AG10803 (cell line): ENCODE data around the gene SLAMF9.

ENCODE experiments used
- DNase-seq: peaks from one replicate; pipeline ENCODE4 v3.0.0; 2010; ENCODE audit warnings: low read depth
- H3K4me3 ChIP-seq: 2 replicates; pipeline ENCODE4 v1.5.1; 2011; ENCODE audit warnings: mild to moderate bottlenecking, low read length, control low read depth
- TF ChIP-seq, protein P1 (sequence below): conservative IDR thresholded peaks from 2 replicates; pipeline ENCODE4 v1.5.1; 2011; ENCODE audit warnings: mild to moderate bottlenecking, low read length, control low read depth, inconsistent platforms

SLAMF9 gene

DNA sequence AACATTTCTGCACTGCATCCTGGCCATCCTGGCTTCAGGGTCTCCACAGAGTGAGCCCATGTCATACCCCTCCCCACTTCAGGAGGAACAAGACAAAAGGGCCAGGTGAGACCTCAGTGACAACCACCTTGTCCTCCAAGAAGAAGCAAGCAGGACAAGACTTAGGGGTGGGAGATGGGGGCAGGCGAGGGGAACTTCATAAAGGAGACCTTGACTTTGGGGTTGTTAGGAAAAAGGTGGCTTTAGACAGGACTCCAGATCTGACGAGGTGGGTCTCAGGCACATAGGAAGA is 24.0 kb upstream of the SLAMF9 start:
- TF ChIP-seq, protein P1, sequence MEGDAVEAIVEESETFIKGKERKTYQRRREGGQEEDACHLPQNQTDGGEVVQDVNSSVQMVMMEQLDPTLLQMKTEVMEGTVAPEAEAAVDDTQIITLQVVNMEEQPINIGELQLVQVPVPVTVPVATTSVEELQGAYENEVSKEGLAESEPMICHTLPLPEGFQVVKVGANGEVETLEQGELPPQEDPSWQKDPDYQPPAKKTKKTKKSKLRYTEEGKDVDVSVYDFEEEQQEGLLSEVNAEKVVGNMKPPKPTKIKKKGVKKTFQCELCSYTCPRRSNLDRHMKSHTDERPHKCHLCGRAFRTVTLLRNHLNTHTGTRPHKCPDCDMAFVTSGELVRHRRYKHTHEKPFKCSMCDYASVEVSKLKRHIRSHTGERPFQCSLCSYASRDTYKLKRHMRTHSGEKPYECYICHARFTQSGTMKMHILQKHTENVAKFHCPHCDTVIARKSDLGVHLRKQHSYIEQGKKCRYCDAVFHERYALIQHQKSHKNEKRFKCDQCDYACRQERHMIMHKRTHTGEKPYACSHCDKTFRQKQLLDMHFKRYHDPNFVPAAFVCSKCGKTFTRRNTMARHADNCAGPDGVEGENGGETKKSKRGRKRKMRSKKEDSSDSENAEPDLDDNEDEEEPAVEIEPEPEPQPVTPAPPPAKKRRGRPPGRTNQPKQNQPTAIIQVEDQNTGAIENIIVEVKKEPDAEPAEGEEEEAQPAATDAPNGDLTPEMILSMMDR, result no peak
- no peak for DNase-seq
- no peak overlapping the region for H3K4me3 ChIP-seq

DNA sequence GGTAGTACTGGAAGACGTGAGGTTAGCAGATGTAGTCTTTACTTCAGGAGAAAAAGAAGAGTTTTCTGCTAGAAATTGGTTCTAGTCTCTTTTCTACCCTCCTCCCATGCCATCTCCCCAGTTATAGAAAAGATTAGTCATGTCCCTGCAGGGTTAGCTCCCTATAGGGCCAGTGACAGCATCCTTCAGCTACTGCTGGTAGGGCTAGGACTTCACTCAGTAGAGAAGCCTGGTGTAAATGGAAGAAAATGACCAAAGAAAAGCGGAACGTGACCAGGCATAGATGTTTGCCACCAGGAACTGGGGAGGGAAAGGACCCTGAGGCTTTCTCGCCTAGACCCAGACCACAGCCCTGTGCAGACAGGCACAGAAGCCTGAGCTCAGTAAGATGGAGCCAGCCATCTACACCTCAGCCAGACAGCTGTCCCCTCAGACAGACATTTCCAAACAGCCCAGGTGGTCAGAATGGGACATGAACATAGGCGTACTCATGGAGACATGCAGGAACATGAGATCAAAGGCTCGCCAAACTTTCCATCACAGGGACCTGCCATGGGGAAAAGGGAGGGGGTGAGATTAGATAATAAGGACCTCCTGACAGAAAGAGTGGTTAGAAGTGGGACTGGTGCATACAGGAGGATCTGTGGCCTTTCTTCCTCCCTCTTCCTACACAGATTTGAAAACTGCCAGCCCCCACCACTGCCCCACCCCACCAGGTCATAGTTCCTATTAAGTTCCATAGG is 23.5 kb upstream of the SLAMF9 start:
- no peak overlapping the region for H3K4me3 ChIP-seq
- TF ChIP-seq, protein P1, result no peak
- DNase-seq, result no peak

DNA sequence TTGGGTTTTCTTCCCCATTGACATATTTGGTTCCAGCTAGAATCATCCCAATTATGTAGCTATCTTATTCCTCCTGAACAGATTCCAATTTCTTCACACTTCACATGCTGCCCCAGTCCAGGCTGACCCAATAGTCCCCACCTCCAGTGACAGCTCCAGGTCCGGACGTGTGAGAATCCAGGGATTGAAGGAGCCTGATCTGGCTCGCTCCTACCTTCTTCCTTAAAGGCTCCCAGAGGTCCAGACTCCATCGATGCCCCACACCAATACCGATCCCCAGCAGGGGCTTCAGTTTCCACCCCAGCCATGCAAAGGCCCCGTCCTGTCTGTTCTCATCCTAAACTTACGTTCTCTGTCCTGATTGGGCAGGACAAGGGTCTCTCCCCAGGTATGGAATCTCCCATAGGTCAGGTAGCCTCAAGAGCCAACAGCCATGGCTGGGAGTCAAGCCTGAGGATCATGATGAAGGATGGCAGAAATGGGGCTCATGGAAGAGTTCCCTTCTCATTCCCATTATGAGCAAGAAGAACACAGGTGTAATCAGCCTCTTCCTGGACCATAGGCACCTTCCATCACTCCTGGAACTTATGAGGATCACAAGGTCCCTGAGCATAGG is 20.4 kb upstream of the SLAMF9 start:
- TF ChIP-seq, protein P1, result no peak
- H3K4me3 ChIP-seq, result no peak overlapping the region
- no peak for DNase-seq

DNA sequence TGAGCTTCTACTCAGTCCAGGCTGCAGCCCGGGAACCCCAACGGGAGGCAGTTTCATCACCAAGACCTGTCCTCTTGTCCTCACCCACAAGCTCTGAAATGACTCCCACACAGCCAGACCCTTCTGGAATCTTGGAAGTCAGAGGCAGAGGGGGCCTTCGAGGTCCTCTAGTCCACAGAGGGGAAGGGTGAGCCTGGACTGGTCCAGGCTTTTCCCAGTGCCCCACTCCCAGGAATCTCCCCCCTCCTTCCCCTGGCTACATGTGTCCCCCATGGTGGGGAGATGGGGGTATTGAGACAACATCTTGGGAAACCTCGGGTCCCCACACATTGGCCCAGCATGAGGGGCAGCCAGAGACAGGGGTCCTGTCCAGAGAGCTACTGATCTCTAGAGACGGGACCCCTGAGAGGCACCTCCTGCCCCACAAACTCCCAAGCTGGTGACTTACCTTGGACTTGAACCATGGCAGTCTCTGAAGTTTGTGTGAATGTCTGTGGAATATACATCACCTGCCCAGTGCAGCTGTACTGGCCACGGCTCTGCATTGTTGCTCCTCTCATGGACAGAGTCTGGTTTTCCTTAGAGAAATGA is 19.4 kb upstream of the SLAMF9 start:
- DNase-seq, result no peak
- no peak overlapping the region for H3K4me3 ChIP-seq
- TF ChIP-seq, protein P1, result no peak

DNA sequence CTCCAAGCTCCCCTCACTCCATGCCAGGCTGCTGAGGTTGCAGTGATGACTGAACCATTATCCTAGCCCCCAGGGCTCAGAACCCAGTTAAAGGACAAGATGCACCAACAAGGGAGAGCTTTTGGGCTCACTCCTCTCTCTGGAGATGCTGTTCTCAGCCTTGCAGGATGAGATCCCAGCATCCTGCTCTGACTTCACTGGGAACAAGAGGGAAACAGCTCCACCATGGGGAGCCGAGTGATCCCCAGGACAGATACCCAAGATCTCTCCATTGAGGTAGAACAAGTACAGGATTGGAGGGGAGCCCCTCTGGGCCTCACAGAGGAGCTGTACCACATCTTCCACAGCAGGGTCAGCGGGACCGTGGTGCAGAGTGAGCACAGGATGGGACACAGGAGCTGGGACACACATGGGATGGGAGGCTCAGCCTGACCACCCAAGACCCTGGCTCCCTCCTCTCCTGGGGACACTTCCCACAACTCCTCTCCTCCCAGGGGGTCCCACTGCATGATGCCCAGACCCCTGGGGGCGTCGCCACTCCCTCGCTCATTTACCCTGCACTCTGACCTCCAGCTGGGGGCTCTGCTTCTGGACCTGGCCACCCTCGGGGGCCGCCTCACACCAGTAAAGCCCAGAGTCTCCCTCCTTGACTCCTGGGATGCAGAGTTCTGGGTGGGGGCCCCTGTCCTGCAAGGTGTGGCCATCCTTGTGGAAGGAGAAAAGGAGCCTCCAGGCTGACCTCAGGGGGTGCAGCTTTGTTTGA is 18.6 kb upstream of the SLAMF9 start:
- no peak for DNase-seq
- TF ChIP-seq, protein P1, result no peak

DNA sequence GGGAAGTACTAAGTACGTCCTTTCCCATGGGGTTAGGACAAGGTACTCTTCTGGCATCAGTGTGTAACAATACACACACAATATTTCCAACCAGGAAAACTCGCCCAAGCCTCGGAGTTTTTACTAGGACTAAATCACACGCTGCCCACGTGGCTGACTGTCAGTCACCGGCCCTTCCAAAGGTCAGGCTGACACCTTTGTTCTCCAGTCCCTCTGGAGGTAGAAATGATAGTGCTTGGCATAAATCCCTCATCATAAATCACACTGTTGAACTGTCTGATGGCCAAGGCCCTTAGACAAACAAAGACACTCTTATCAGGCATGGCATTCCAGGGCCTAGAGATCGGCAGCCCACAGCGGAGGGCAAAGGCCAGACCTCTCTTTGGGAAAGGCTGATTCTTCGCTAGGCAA is 16.9 kb upstream of the SLAMF9 start:
- no peak overlapping the region for H3K4me3 ChIP-seq
- no peak for DNase-seq
- TF ChIP-seq, protein P1, result no peak

More for the DNA sequence above, 18.6 kb upstream of the SLAMF9 start:
- no peak overlapping the region for H3K4me3 ChIP-seq
